HEK293 (cell line): Measurements from ENCODE around the gene DBNL.

ENCODE experiments used
- CTCF ChIP-seq: fragments of 450-650 bp; formaldehyde crosslinking; IDR thresholded peaks from 2 replicates; pipeline ENCODE4 v1.5.1; 2016; ENCODE audit warnings: missing biosample characterization, missing genetic modification characterization
- MYNN ChIP-seq: fragments of 450-650 bp; formaldehyde crosslinking; IDR thresholded peaks from 2 replicates; pipeline ENCODE4 v1.5.1; 2016; ENCODE audit warnings: missing biosample characterization, missing genetic modification characterization, borderline replicate concordance
- PATZ1 ChIP-seq: fragments of 450-650 bp; formaldehyde crosslinking; IDR thresholded peaks from 2 replicates; pipeline ENCODE4 v1.5.1; 2016; ENCODE audit warnings: missing biosample characterization, missing genetic modification characterization
- ZNF560 ChIP-seq: fragments of 450-650 bp; formaldehyde crosslinking; IDR thresholded peaks from 2 replicates; pipeline ENCODE4 v1.5.1; 2017; ENCODE audit warnings: missing biosample characterization, missing genetic modification characterization, borderline replicate concordance
- TF ChIP-seq, protein P1 (sequence below): fragments of 450-650 bp; formaldehyde crosslinking; IDR thresholded peaks from 2 replicates; pipeline ENCODE4 v1.5.1; 2016; ENCODE audit warnings: missing biosample characterization, missing genetic modification characterization
- TF ChIP-seq, protein P2 (sequence below): sonication (generic); formaldehyde crosslinking; IDR thresholded peaks from 2 replicates; pipeline ENCODE4 v1.8.1; 2022; ENCODE audit warnings: mild to moderate bottlenecking, moderate library complexity, missing genetic modification reagents
- TF ChIP-seq, protein P3 (sequence below): fragments of 450-650 bp; formaldehyde crosslinking; IDR thresholded peaks from 2 replicates; pipeline ENCODE4 v1.5.1; 2016; ENCODE audit warnings: missing biosample characterization, missing genetic modification characterization

DNA sequence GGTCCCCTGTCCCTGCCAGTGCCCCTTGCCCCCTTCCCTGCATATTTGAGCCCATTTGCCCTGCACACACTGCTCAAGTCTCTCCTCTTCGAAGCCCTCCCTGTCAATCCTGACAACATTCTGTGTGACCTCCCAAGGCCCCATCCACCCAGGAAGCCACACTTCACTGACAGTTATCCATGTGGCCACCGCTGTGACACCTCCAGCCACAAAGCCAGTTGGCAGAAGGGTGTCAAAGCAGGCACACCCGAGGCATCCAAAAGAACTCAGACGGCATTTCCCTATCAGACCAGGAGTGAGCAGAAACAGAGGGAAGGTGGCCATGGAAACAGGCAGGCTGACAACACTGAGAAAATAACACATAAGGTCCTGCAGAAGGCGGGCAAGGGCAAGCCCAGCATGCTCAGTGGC is 33.2 kb downstream of the DBNL start:
- TF ChIP-seq CTCF (tag by site-specific recombination): no peak
- TF ChIP-seq, protein P1, sequence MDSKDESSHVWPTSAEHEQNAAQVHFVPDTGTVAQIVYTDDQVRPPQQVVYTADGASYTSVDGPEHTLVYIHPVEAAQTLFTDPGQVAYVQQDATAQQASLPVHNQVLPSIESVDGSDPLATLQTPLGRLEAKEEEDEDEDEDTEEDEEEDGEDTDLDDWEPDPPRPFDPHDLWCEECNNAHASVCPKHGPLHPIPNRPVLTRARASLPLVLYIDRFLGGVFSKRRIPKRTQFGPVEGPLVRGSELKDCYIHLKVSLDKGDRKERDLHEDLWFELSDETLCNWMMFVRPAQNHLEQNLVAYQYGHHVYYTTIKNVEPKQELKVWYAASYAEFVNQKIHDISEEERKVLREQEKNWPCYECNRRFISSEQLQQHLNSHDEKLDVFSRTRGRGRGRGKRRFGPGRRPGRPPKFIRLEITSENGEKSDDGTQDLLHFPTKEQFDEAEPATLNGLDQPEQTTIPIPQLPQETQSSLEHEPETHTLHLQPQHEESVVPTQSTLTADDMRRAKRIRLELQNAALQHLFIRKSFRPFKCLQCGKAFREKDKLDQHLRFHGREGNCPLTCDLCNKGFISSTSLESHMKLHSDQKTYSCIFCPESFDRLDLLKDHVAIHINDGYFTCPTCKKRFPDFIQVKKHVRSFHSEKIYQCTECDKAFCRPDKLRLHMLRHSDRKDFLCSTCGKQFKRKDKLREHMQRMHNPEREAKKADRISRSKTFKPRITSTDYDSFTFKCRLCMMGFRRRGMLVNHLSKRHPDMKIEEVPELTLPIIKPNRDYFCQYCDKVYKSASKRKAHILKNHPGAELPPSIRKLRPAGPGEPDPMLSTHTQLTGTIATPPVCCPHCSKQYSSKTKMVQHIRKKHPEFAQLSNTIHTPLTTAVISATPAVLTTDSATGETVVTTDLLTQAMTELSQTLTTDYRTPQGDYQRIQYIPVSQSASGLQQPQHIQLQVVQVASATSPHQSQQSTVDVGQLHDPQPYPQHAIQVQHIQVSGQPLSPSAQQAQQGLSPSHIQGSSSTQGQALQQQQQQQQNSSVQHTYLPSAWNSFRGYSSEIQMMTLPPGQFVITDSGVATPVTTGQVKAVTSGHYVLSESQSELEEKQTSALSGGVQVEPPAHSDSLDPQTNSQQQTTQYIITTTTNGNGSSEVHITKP (tag by site-specific recombination): no peak
- TF ChIP-seq ZNF560 (tag by site-specific recombination): no peak
- TF ChIP-seq, protein P2, sequence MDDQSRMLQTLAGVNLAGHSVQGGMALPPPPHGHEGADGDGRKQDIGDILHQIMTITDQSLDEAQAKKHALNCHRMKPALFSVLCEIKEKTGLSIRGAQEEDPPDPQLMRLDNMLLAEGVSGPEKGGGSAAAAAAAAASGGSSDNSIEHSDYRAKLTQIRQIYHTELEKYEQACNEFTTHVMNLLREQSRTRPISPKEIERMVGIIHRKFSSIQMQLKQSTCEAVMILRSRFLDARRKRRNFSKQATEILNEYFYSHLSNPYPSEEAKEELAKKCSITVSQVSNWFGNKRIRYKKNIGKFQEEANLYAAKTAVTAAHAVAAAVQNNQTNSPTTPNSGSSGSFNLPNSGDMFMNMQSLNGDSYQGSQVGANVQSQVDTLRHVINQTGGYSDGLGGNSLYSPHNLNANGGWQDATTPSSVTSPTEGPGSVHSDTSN (CRISPR knock-in tag): no peak
- no peak for TF ChIP-seq PATZ1
- TF ChIP-seq, protein P3, sequence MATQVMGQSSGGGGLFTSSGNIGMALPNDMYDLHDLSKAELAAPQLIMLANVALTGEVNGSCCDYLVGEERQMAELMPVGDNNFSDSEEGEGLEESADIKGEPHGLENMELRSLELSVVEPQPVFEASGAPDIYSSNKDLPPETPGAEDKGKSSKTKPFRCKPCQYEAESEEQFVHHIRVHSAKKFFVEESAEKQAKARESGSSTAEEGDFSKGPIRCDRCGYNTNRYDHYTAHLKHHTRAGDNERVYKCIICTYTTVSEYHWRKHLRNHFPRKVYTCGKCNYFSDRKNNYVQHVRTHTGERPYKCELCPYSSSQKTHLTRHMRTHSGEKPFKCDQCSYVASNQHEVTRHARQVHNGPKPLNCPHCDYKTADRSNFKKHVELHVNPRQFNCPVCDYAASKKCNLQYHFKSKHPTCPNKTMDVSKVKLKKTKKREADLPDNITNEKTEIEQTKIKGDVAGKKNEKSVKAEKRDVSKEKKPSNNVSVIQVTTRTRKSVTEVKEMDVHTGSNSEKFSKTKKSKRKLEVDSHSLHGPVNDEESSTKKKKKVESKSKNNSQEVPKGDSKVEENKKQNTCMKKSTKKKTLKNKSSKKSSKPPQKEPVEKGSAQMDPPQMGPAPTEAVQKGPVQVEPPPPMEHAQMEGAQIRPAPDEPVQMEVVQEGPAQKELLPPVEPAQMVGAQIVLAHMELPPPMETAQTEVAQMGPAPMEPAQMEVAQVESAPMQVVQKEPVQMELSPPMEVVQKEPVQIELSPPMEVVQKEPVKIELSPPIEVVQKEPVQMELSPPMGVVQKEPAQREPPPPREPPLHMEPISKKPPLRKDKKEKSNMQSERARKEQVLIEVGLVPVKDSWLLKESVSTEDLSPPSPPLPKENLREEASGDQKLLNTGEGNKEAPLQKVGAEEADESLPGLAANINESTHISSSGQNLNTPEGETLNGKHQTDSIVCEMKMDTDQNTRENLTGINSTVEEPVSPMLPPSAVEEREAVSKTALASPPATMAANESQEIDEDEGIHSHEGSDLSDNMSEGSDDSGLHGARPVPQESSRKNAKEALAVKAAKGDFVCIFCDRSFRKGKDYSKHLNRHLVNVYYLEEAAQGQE (tag by site-specific recombination): no peak
- TF ChIP-seq MYNN (tag by site-specific recombination): no peak
